H1 (cell line): ENCODE results near the gene RTCB.

Source experiments
- CTCF ChIP-seq, 3 experiments: IDR thresholded peaks; 1 replicate in 2 of 3; 2 replicates in 1 of 3; pipeline versions ENCODE4 v1.5.1 to v1.6.1; 2011; ENCODE audit warnings: low read length in 3 of 3, mild to moderate bottlenecking in 3 of 3, inconsistent platforms in 2 of 3, low read depth in 1 of 3, moderate library complexity in 1 of 3; ENCODE audit not compliant: insufficient read depth in 1 of 3; ENCODE audit errors: control extremely low read depth in 1 of 3
- EP300 ChIP-seq, 2 experiments: IDR thresholded peaks; 1 replicate in 1 of 2; 2 replicates in 1 of 2; pipeline ENCODE4 v1.6.1; 2011 to 2012; ENCODE audit warnings: low read depth in 2 of 2, low read length in 2 of 2, mild to moderate bottlenecking in 2 of 2, borderline replicate concordance in 1 of 2, inconsistent platforms in 1 of 2, moderate library complexity in 1 of 2
- JUND ChIP-seq: IDR thresholded peaks from 2 replicates; pipeline ENCODE4 v1.6.1; 2011; ENCODE audit warnings: mild to moderate bottlenecking, improper control_type of control experiment, low read length
- POLR2A ChIP-seq, 2 experiments: IDR thresholded peaks; 1 replicate in 1 of 2; 2 replicates in 1 of 2; pipeline ENCODE4 v1.6.1; 2011; ENCODE audit warnings: low read depth in 2 of 2, low read length in 2 of 2, mild to moderate bottlenecking in 2 of 2; ENCODE audit errors: control extremely low read depth in 1 of 2
- RFX5 ChIP-seq: IDR thresholded peaks from 2 replicates; pipeline ENCODE4 v1.6.1; 2011; ENCODE audit warnings: low read depth, low read length, improper control_type of control experiment, borderline replicate concordance
- SP1 ChIP-seq: IDR thresholded peaks from 2 replicates; pipeline ENCODE4 v1.6.1; 2011; ENCODE audit warnings: low read depth, low read length
- SRF ChIP-seq: IDR thresholded peaks from 2 replicates; pipeline ENCODE4 v1.6.1; 2011; ENCODE audit warnings: mild to moderate bottlenecking, low read depth, low read length, moderate library complexity
- TAF1 ChIP-seq: IDR thresholded peaks from 2 replicates; pipeline ENCODE4 v1.6.1; 2011; ENCODE audit warnings: mild to moderate bottlenecking, low read depth, low read length
- TBP ChIP-seq: IDR thresholded peaks from 2 replicates; pipeline ENCODE4 v1.6.1; 2011; ENCODE audit warnings: low read depth, low read length, improper control_type of control experiment
- ZNF274 ChIP-seq: IDR thresholded peaks from 2 replicates; pipeline ENCODE4 v1.7.0; 2012; ENCODE audit warnings: low read length, borderline replicate concordance; ENCODE audit errors: extremely low read depth

GRCh38 chr22:32423664-32424063, 11.6 kb upstream of the RTCB start:
- TF ChIP-seq SP1 (no peak), RFX5 (no peak), SRF (no peak), CTCF (IDR thresholded peaks at IDR 0.05; ENCODE audit: control extremely low read depth in 1 of 3, insufficient read depth in 1 of 3, low read depth in 1 of 3, low read length in 3 of 3) (no peak), JUND (no peak), ZNF274 (no peak), POLR2A (IDR thresholded peaks at IDR 0.05; ENCODE audit: control extremely low read depth in 1 of 2, low read depth in 2 of 2, low read length in 2 of 2) (no peak), EP300 (IDR thresholded peaks at IDR 0.05; ENCODE audit: borderline replicate concordance in 1 of 2, low read depth in 2 of 2, low read length in 2 of 2) (no peak), TAF1 (no peak), TBP (no peak)
